NCI-H345 (cell line): ENCODE results near the gene ALDH1L2.
"Not testable (repeated sequence)": the region's sequence is repeated elsewhere in the genome, so short reads cannot be mapped to it uniquely, and the experiment has no call there.

Source experiments
- DNase-seq: peaks from one replicate; lab custom pipeline; 2025; lab: John Stamatoyannopoulos, UW

The ALDH1L2 gene

GRCh38 chr12:105084251-105085250, at the start of gene ALDH1L2:
TSS of gene ALDH1L2 (minus strand) at chr12:105084458. CDS start at chr12:105084436, 22 bp downstream.
- peak; percentile 42 for DNase-seq

DNA sequence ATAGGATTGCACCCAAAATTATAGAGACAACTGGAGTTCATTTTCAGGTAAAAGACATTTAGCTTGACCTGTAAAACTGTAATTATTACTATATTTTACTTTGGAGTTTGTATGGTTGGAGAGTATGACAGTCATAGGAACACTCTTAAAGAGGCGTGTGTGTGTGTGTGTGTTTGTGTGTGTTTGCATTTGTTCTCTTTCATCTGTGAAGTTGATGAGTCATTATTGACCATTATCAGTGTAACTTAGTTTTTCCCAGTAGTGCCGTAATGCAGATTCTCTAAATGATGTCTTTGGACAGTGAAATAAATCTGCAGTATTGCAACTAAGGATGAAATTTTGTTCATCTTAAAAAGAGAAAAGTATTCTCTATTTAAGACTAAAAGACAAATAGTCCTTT, 36.3 kb upstream of the ALDH1L2 start:
- DNase-seq = no peak

- DNase-seq = no peak
Observed at GRCh38 chr12:105116969-105117368, 32.7 kb upstream of the ALDH1L2 start.

GRCh38 chr12:105113094-105113493, 28.8 kb upstream of the ALDH1L2 start:
- DNase-seq = no peak

DNA sequence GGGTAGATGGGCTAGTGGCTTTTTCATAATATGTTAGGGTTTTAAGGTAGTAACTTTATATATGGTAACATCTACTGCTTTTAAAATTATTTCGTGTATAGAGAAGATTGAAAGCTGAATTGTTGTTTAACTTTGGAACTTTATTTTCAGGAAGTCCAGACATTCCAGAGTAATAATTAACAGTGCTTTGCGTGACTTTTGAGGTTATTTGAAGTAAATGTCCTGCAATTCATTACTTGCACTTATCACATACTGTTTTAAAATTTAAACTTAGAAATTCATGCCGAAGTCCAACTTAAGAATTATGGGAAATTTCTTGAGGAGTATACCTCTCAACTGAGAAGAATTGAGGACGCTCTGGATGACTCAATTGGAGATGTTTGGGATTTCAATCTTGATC, 26.6 kb upstream of the ALDH1L2 start:
- no peak for DNase-seq

DNA sequence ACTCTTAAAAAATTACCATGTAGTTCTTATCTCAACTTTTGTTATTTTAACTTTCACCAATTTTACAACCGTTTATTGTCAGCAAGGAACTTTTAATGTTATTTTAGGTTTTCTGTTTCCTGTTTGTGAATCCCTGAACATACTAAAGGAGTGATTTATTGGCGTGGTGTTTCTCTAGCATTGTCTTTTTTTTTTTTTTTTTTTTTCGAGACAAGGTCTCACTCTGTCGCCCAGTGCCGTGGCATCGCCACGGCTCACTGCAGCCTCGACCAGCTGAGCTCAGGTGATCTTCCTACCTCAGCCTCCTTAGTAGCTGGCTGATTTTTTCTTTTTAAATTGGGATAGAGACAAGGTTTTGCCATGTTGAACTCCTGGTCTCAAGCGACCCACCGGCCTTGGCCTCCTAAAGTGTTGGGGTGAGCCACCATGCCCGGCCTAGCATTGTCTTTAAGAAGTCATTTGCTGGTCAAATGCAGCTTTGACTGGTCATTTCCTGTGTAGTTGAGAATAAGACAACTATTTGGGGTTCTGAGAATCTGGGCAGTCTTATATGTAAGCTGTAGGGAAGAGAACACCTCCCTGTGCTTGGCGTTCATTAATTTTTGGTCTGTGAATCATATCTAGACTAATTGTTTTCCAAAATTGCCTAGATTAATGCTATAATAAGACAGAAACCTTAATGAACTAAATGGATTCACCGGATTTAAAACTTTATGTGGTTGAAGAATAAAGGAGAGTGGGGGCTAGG, 25.4 kb upstream of the ALDH1L2 start:
- DNase-seq = no peak

DNA sequence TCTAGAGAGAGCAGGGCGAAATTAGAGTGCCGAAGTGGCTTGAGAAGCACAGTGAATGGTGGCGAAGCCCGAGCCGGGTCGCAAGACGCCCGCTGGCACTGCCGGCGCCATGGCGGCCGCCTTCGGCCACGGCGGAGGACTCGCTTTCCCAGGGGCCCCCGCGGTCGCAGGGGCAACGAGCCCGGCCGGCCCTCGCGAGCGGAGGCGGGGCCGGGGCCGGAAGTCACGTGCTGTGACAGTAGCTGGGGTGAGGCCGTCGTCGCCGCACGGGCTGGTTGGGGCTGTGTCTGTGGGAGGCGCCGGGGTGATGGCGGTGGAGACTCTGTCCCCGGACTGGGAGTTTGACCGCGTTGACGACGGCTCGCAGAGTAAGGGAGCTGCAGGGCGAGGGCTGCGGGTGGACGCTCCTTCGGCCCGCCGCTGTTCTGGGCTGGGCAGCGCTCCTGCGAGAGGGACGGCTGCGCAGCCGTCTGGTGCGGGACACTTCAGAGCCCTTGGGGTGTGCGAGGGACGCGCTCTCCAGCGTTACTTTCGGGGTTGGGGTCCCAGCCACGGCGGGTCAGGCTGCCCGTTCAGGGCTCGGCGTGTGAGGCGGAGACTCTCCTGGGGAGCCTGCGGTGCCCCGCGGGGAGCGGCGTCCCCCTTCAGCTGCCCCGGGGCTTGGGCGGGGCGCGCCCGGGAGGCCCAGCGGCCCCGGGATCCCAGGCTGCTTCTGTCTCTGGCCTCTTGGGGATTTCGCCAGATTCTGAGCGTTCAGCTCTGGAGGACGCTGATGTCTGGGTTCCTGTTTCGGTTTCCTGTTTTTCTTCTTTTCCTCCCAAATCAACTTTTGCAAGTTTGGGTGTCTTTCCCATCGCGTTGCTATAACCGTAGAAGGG, 23.5 kb upstream of the ALDH1L2 start, which contains the start of gene WASHC4:
TSS of gene WASHC4 (plus strand) at position 238 of the 878 bp plus-strand sequence. CDS start at position 308, 70 bp downstream.
- DNase-seq = peak; percentile 94

GRCh38 chr12:105107171-105107493, 22.9 kb upstream of the ALDH1L2 start:
- DNase-seq = peak; percentile 60

DNA sequence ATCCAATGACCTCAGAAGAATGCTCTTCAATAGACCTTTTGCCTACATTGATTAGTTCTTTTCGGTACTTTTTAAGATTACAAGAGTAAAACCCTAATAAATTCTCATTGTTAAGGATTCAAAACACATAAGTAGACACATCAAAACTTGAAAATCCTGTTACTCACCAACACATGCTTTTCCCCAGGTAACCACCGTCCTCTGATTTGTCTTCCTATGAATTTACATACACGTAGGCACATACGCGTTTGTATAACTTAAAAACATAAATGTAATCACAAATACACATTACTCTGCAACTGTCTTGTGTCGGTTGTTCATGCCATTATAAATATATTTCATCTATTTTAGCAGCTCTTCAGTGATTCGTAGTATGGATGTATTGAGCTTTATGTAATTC, 22.4 kb upstream of the ALDH1L2 start:
- peak; percentile 9 for DNase-seq

- no peak for DNase-seq
Observed at GRCh38 chr12:105104762-105105161, 20.5 kb upstream of the ALDH1L2 start.

DNA sequence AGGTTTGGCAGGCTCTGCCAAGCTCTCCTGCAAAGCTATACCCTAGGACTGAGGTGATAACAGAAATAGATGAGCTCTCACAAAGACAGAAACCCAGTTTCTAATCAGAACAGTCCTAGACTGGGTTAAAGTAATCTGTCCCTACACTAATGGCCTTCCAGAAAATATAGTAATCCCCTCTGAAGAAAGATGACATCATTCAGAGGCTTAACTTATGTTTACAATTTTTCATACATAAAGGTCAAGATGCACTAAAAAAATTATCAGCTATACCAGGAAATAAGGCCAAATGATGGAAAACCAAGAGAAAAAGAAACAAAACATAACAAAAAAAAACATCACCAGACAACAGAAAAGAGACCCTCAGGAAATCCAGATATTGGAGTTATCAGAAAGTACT, 18.4 kb upstream of the ALDH1L2 start:
- DNase-seq = no peak

DNA sequence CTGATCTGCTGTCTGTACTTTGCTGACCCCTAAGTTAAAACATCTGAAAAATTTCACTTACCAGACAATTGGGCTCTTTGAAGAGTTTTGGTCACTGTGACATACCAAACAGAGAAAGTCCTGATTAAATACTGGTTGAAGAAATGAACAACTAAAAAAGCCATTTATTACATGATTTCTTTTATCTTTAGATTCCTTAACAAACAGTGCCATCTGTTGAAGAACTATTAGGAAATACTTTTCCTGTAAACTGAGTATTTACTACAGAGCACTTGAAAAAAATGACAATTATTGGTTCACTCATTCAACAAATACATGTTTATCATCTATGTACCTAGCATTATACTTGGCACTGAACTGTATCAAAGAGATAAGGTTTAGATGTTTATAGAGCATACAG, 16.7 kb upstream of the ALDH1L2 start:
- DNase-seq = no peak

DNA sequence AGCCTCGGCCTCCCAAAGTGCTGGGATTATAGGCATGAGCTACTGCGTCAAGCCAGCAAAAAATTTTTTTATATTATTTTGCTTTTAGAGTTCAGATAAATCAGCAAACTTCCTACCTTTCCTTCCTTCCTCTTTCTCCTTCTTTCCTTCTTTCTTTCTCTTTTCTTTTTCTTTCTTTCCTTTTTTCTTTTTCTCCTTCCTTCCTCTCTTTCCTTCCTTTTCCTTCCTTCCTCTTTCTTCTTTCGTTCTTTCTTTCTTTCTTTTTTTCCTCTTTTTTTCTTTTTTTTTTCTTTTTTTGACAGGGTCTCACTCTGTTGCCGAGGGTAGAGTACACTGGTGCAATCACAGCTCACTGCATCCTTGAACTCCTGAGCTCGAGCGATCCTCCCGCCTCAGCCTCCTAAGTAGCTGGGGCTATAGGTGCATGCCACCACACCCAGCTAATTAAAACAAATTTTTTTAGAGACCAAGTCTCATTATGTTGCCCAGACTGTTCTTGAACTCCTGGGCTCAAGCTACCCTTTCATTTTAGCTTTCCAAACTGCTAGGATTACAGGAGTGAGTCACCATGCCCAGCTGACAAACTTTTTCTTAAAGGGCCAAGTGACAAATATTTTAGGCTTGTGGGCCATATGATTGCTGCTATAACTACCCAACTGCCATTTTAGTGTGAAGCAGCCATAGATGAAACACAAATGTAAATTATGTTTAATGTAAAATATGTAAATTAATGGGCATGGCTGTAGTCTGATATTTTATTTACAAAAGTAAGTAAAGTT, 16.1 kb upstream of the ALDH1L2 start:
- no peak for DNase-seq

GRCh38 chr12:105099356-105099755, 15.1 kb upstream of the ALDH1L2 start:
- DNase-seq = no peak

DNA sequence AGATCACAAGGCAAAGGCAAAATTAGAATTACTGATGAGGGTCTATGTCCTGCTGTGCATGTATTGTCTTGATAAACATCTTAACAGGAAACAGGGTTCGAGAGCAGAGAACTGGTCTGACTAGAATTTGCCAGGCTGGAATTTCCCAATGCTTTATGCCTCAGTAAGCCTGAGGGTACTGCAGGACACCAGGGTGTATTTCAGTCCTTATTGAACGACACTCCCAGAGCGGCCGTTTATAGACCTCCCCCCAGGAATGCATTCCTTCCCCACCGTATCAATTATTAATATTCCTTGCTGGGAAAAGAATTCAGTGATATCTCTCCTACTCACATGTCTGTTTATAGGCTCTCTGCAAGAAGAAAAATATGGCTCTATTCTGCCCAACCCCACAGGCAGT, 11.1 kb upstream of the ALDH1L2 start:
- DNase-seq = not testable (repeated sequence)

- peak; percentile 53 for DNase-seq
Observed at GRCh38 chr12:105092336-105092735, 8.1 kb upstream of the ALDH1L2 start.

- no peak for DNase-seq
Observed at GRCh38 chr12:105091476-105092206, 7.4 kb upstream of the ALDH1L2 start.

- no peak for DNase-seq
Observed at GRCh38 chr12:105090361-105090760, 6.1 kb upstream of the ALDH1L2 start.

DNA sequence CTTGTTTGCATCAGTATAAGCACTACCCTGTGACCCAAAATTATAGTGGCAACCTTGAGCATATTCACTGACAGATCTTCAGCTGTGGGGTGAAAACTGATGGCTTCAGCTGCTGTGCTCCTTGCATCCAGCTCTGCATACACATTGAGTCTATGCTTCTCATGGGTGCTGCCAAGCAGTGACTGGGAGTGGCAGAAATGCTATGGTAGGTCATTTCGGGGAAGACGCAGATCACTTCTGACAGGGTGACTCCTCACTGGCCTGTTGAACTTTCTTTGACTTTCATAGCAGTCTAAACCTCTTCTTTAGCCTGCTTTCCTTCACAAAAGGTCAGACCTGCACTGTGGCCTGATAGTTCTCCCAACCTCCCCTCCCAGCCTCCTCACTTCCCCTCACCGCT, 5.6 kb upstream of the ALDH1L2 start:
- no peak for DNase-seq

DNA sequence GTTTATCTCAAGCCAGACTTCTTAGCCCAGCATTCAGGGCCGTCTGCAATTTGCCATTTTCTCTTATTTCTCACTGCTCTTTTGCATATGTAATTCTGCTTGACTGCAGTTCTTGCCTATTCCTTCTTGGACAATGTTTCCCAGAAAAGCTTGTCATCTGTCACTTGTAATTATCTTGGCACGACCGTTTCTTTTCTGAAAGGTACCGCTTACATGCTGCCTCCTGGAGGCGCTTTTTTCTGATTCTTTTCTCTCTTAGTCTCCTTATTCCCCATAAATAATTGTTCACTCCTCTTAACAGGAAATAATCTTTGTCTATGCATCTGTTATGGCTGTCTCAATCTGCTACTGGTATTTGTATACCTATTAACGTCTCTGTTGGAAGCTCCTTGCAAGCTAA, 1.2 kb upstream of the ALDH1L2 start:
- no peak for DNase-seq
